B cell (primary cell): ENCODE measurements around the gene CCL26. TPM values are rescaled to one million over a fixed set of nuclear protein-coding genes. Genes with fewer than 3 reads are reported as not detected.

Experiments
- ATAC-seq: fragments of 200-7000 bp; cut with Tn5 transposase; one replicate; pipeline ENCODE4 v1.10.0; 2021; ENCODE audit warnings: low read depth, mild to moderate bottlenecking, moderate number of reproducible peaks, moderate library complexity
- CTCF ChIA-PET: fragments of 350-600 bp; sonication (Branson Sonifier 250); formaldehyde crosslinking; loops from one replicate; lab custom pipeline; 2021; ENCODE audit warnings: antibody characterized with exemption, inconsistent platforms; lab: Charles Lee
- POLR2A ChIA-PET: fragments of 350-600 bp; sonication (Branson Sonifier 250); formaldehyde crosslinking; loops from one replicate; lab custom pipeline; 2021; ENCODE audit warnings: antibody characterized with exemption; lab: Charles Lee
- DNase-seq: peaks from one replicate; pipeline ENCODE4 v3.0.0; 2013
- H2AFZ ChIP-seq: 2 replicates; pipeline ENCODE4 v1.6.1; 2012; ENCODE audit warnings: mild to moderate bottlenecking, low read depth, low read length; ENCODE audit not compliant: insufficient read depth, poor library complexity, severe bottlenecking
- H3K27ac ChIP-seq, 2 donors: 1 replicate in 1 of 2; 2 replicates in 1 of 2; pipeline ENCODE4 v1.5.1; 2012 to 2013; ENCODE audit warnings: low read length in 2 of 2, mild to moderate bottlenecking in 2 of 2, moderate library complexity in 1 of 2
- H3K27me3 ChIP-seq, 4 experiments: fragments of 200-600 bp in 1 of 4; sonication (generic) in 1 of 4; replicated peaks in 1 of 4; 1 replicate in 2 of 4; 2 replicates in 2 of 4; pipeline versions ENCODE4 v1.6.1 to v1.7.0; 2013 to 2016; ENCODE audit warnings: low read length in 3 of 4, mild to moderate bottlenecking in 2 of 4, mixed read lengths in 1 of 4, moderate library complexity in 1 of 4; ENCODE audit not compliant: insufficient read depth in 4 of 4, control insufficient read depth in 3 of 4; ENCODE audit errors: control extremely low read depth in 1 of 4
- H3K36me3 ChIP-seq, 2 experiments: replicated peaks in 1 of 2; 1 replicate in 1 of 2; 2 replicates in 1 of 2; pipeline versions ENCODE4 v1.6.1 to v1.7.1; 2013; ENCODE audit warnings: low read length in 1 of 2; ENCODE audit not compliant: insufficient read depth in 2 of 2, control insufficient read depth in 1 of 2; ENCODE audit errors: control extremely low read depth in 1 of 2, extremely low read depth in 1 of 2
- H3K4me1 ChIP-seq, 2 donors: fragments of 200-600 bp in 1 of 2; sonication (generic) in 1 of 2; 1 replicate in 1 of 2; 2 replicates in 1 of 2; pipeline versions ENCODE4 v1.5.1 to v1.6.1; 2013 to 2017; ENCODE audit warnings: low read length in 2 of 2; ENCODE audit not compliant: control insufficient read depth in 2 of 2, insufficient read depth in 2 of 2
- H3K4me2 ChIP-seq: replicated peaks from 2 replicates; pipeline ENCODE3; 2012; ENCODE audit warnings: mild to moderate bottlenecking, low read depth, low read length; ENCODE audit not compliant: poor library complexity, severe bottlenecking
- H3K4me3 ChIP-seq, 5 experiments: fragments of 200-600 bp in 1 of 5; sonication (generic) in 1 of 5; 1 replicate in 3 of 5; 2 replicates in 2 of 5; pipeline versions ENCODE4 v1.5.1 to v1.7.0; 2011 to 2016; ENCODE audit warnings: low read length in 4 of 5, mild to moderate bottlenecking in 4 of 5, low read depth in 2 of 5, control low read depth in 1 of 5, moderate library complexity in 1 of 5; ENCODE audit not compliant: insufficient read depth in 1 of 5; ENCODE audit errors: control extremely low read depth in 1 of 5, extremely low read depth in 1 of 5
- H3K79me2 ChIP-seq: fragments of 200-600 bp; sonication (generic); one replicate; pipeline ENCODE4 v1.6.0; 2016; ENCODE audit warnings: low read length; ENCODE audit not compliant: control insufficient read depth, insufficient read depth
- H3K9ac ChIP-seq: fragments of 200-600 bp; sonication (generic); 2 replicates; pipeline ENCODE4 v1.6.1; 2017; ENCODE audit warnings: mild to moderate bottlenecking, low read length, moderate library complexity
- H3K9me3 ChIP-seq, 3 donors: one replicate each; pipeline versions ENCODE4 v1.6.1 to v1.7.1; 2013; ENCODE audit warnings: low read length in 2 of 3; ENCODE audit not compliant: control insufficient read depth in 2 of 3, insufficient read depth in 1 of 3; ENCODE audit errors: control extremely low read depth in 1 of 3
- H4K20me1 ChIP-seq: 2 replicates; pipeline ENCODE4 v1.6.0; 2012; ENCODE audit warnings: mild to moderate bottlenecking, low read length; ENCODE audit not compliant: insufficient read depth, control insufficient read depth, poor library complexity, severe bottlenecking
- H3K27ac Mint-ChIP-seq: one replicate; pipeline ENCODE4 v1.8.0; 2021; ENCODE audit warnings: mixed read lengths
- H3K27me3 Mint-ChIP-seq: one replicate; pipeline ENCODE4 v1.8.0; 2021; ENCODE audit warnings: mixed read lengths
- H3K4me1 Mint-ChIP-seq: one replicate; pipeline ENCODE4 v1.8.0; 2021; ENCODE audit warnings: mixed read lengths
- H3K4me3 Mint-ChIP-seq: one replicate; pipeline ENCODE4 v1.8.0; 2021; ENCODE audit warnings: mixed read lengths
- H3K9me3 Mint-ChIP-seq: one replicate; pipeline ENCODE4 v1.8.0; 2022; ENCODE audit warnings: mixed read lengths; ENCODE audit not compliant: insufficient read depth
- CTCF ChIP-seq: fragments of 200-600 bp; IDR thresholded peaks from one replicate; pipeline ENCODE4 v1.8.0; 2022; ENCODE audit warnings: antibody characterized with exemption, mild to moderate bottlenecking
- EZH2 ChIP-seq: IDR thresholded peaks from 2 replicates; pipeline ENCODE4 v1.6.1; 2012; ENCODE audit warnings: borderline replicate concordance, low read depth, mild to moderate bottlenecking, moderate library complexity, low read length; ENCODE audit not compliant: insufficient read depth, poor library complexity, severe bottlenecking
- WGBS: methylation state at CpG from one replicate; pipeline ENCODE4 v1.1.5; 2013; ENCODE audit warnings: missing lambda C conversion rate; ENCODE audit not compliant: insufficient coverage; 5-methylcytosine and 5-hydroxymethylcytosine counted together
- intact Hi-C: fragments of 100-400 bp; cut with micrococcal nuclease; formaldehyde crosslinking; loops from one replicate; pipeline ENCODE4 v1.10.0; 2022
- polyA plus RNA-seq: library from polyadenylated mRNA; depleted of rRNA; stranded (reverse); fragments of >200 nt; gene quantifications from 2 replicates; pipeline ENCODE4 v1.2.3, GENCODE V29; 2012
- total RNA-seq, 2 donors: library from RNA; stranded (reverse); fragments of 120-200 nt in 1 of 2; gene quantifications; 1 replicate in 1 of 2; 2 replicates in 1 of 2; pipeline versions ENCODE4 v1.2.3 to v1.2.4, GENCODE V29; 2013 to 2022

The CCL26 gene
- total and polyA plus RNA-seq, 2 donors (not counting 1 experiment from before 2014, with no cell fraction given) = not detected

- no peak for ATAC-seq
- intact Hi-C loops = loop anchor here (10.0 kb wide), 1 partner anchor 658 kb away; the partner anchor contains the start of gene RCC1L
- H3K4me3 Mint-ChIP-seq = no peak overlapping the region
Observed at GRCh38 chr7:75732764-75733630, 39.0 kb downstream of the CCL26 start.

More at GRCh38 chr7:75732764-75733630, 39.0 kb downstream of the CCL26 start:
- no peak for DNase-seq
- no peaks in the 10 kb centered on the region for H4K20me1 ChIP-seq
- 87% methylated on average over 12 of the region's 15 CpGs for WGBS
- no peak overlapping the region for H3K9ac ChIP-seq
- no peak overlapping the region for H3K4me3 ChIP-seq
- no peak overlapping the region for H3K4me2 ChIP-seq
- no peaks in the 10 kb centered on the region for H3K9me3 ChIP-seq
- Mint-ChIP-seq H3K9me3 (no peaks in the 10 kb centered on the region), H3K27ac (no peak overlapping the region), H3K4me1 (peaks cover 30% of the 10 kb centered on the region), H3K27me3 (no peaks in the 10 kb centered on the region)
- TF ChIP-seq EZH2 (no peak), CTCF (no peak)
- POLR2A ChIA-PET = no interaction called here
- CTCF ChIA-PET = interaction anchor here (0.5 to 0.7 kb wide), 2 partner anchors 9 to 17 kb away, joined by 3 read pairs; no protein-coding TSS in a partner anchor
- peaks cover 27% of the 10 kb centered on the region for H3K79me2 ChIP-seq
- H3K4me1 ChIP-seq = peaks cover 20 to 35% of the 10 kb centered on the region in 2 donors
- H3K27ac ChIP-seq = no peak overlapping the region
- H3K27me3 ChIP-seq = no peaks in the 10 kb centered on the region
- H3K36me3 ChIP-seq = no peaks in the 10 kb centered on the region
- no peak overlapping the region for H2AFZ ChIP-seq
